A673 (cell line): ENCODE results near the gene BPI.

Experiments used
- CTCF ChIP-seq: fragments of 300-800, 200-600 bp; sonication (generic); conservative IDR thresholded peaks from 2 replicates; pipeline ENCODE4 v1.5.1; 2017; ENCODE audit warnings: low read depth, mild to moderate bottlenecking, antibody characterized with exemption, low read length, moderate library complexity, mixed read lengths
- EZH2 ChIP-seq: fragments of 200-600 bp; sonication (generic); IDR thresholded peaks from 2 replicates; pipeline ENCODE4 v1.6.1; 2017; ENCODE audit warnings: borderline replicate concordance, low read depth, mild to moderate bottlenecking, mixed read lengths, antibody characterized with exemption, low read length; ENCODE audit not compliant: poor library complexity, severe bottlenecking

DNA sequence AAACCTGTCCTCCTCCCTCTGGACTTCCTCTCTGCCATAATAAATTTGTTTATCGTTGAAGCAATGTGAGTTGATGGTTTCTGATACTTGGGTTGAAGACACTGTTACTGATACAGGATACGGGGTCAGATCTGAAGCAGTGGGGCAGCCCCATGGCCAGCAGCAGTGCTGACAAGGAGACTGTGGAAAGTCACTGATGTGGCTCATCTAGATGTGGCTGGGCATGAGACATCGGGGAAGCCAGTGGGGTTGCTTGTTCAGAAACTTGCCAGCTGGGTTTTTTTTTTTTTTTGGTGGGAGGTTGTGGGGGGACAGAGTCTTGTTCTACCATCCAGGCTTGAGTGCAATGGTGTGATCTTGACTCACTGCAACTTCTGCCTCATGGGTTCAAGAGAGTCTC lies 2.6 kb upstream of the BPI start:
- no peak for TF ChIP-seq CTCF
- no peak for TF ChIP-seq EZH2
